ENCODE results near the gene IFI27L2.
"Not testable (repeated sequence)": the region's sequence is repeated elsewhere in the genome, so short reads cannot be mapped to it uniquely, and the experiment has no call there.

The IFI27L2 gene

GRCh38 chr14:94129111-94129757 lies at the start of gene IFI27L2:
Gene IFI27L2 (minus strand): TSS chr14:94129604. CDS start chr14:94129564, 40 bp downstream.
- in situ Hi-C loops (cut with MboI; ENCODE audit: low sequenced_read_pairs): no loop called here

- in situ Hi-C loops (cut with MboI; ENCODE audit: low sequenced_read_pairs): no loop called here
These were observed 48.4 kb upstream of the IFI27L2 start for GRCh38 chr14:94177806-94178205.

GRCh38 chr14:94176808-94177207 lies 47.4 kb upstream of the IFI27L2 start:
- in situ Hi-C loops (cut with MboI; ENCODE audit: low sequenced_read_pairs): no loop called here

GRCh38 chr14:94175747-94176146 lies 46.3 kb upstream of the IFI27L2 start:
- in situ Hi-C loops (cut with MboI; ENCODE audit: low sequenced_read_pairs): no loop called here

- in situ Hi-C loops (cut with MboI; ENCODE audit: low sequenced_read_pairs): no loop called here
These were observed 45.8 kb upstream of the IFI27L2 start for GRCh38 chr14:94175011-94175745.

GRCh38 chr14:94174604-94175010 lies 45.2 kb upstream of the IFI27L2 start:
- in situ Hi-C loops (cut with MboI; ENCODE audit: low sequenced_read_pairs): no loop called here

GRCh38 chr14:94173885-94174603 lies 44.6 kb upstream of the IFI27L2 start, which contains the start of gene PPP4R4:
Gene PPP4R4 (plus strand): TSS chr14:94174322. CDS start chr14:94174466, 144 bp downstream.
- in situ Hi-C loops (cut with MboI; ENCODE audit: low sequenced_read_pairs): no loop called here

- in situ Hi-C loops (cut with MboI; ENCODE audit: low sequenced_read_pairs): no loop called here
These were observed 44.1 kb upstream of the IFI27L2 start for GRCh38 chr14:94173471-94173884.

- in situ Hi-C loops (cut with MboI; ENCODE audit: low sequenced_read_pairs): no loop called here
These were observed 43.1 kb upstream of the IFI27L2 start for GRCh38 chr14:94172545-94172944.

- in situ Hi-C loops (cut with MboI; ENCODE audit: low sequenced_read_pairs): no loop called here
These were observed 41.8 kb upstream of the IFI27L2 start for GRCh38 chr14:94171208-94171607.

GRCh38 chr14:94170136-94170535 lies 40.7 kb upstream of the IFI27L2 start:
- in situ Hi-C loops (cut with MboI; ENCODE audit: low sequenced_read_pairs): no loop called here

- in situ Hi-C loops (cut with MboI; ENCODE audit: low sequenced_read_pairs): no loop called here
These were observed 36.3 kb upstream of the IFI27L2 start for GRCh38 chr14:94165744-94166143.

GRCh38 chr14:94164685-94165431 lies 35.5 kb upstream of the IFI27L2 start:
- in situ Hi-C loops (cut with MboI; ENCODE audit: low sequenced_read_pairs): no loop called here

- in situ Hi-C loops (cut with MboI; ENCODE audit: low sequenced_read_pairs): no loop called here
These were observed 34.4 kb upstream of the IFI27L2 start for GRCh38 chr14:94163796-94164195.

- in situ Hi-C loops (cut with MboI; ENCODE audit: low sequenced_read_pairs): no loop called here
These were observed 33.1 kb upstream of the IFI27L2 start for GRCh38 chr14:94162466-94162865.

- in situ Hi-C loops (cut with MboI; ENCODE audit: low sequenced_read_pairs): no loop called here
These were observed 32.6 kb upstream of the IFI27L2 start for GRCh38 chr14:94161981-94162380.

GRCh38 chr14:94161058-94161457 lies 31.7 kb upstream of the IFI27L2 start:
- in situ Hi-C loops (cut with MboI; ENCODE audit: low sequenced_read_pairs): no loop called here

GRCh38 chr14:94158239-94158883 lies 29.0 kb upstream of the IFI27L2 start:
- in situ Hi-C loops (cut with MboI; ENCODE audit: low sequenced_read_pairs): no loop called here

- in situ Hi-C loops (cut with MboI; ENCODE audit: low sequenced_read_pairs): no loop called here
These were observed 27.8 kb upstream of the IFI27L2 start for GRCh38 chr14:94157197-94157596.

- in situ Hi-C loops (cut with MboI; ENCODE audit: low sequenced_read_pairs): not testable (repeated sequence)
These were observed 26.7 kb upstream of the IFI27L2 start for GRCh38 chr14:94156143-94156542.

All from HL-60/S4 treated with retinoic acid at 250 ng/mL for 4 days and 3 days (cell line).